GM15510 (cell line): Measurements from ENCODE around the gene MRPL22.

Experiments
- POLR2A ChIP-seq: IDR thresholded peaks from 3 replicates; pipeline ENCODE4 v1.6.1; 2011; ENCODE audit warnings: borderline replicate concordance; ENCODE audit not compliant: insufficient read length; ENCODE audit errors: extremely low read depth

MRPL22 gene

GRCh38 chr5:154937186-154937717 lies 3.6 kb upstream of the MRPL22 start:
- no peak for TF ChIP-seq POLR2A

GRCh38 chr5:154937718-154938466 lies 3.0 kb upstream of the MRPL22 start, which contains the start of gene GEMIN5:
Gene GEMIN5, minus strand, starts transcription at chr5:154938211. Its CDS starts 78 bp downstream, at chr5:154938133.
- peak; percentile 78 for TF ChIP-seq POLR2A

DNA sequence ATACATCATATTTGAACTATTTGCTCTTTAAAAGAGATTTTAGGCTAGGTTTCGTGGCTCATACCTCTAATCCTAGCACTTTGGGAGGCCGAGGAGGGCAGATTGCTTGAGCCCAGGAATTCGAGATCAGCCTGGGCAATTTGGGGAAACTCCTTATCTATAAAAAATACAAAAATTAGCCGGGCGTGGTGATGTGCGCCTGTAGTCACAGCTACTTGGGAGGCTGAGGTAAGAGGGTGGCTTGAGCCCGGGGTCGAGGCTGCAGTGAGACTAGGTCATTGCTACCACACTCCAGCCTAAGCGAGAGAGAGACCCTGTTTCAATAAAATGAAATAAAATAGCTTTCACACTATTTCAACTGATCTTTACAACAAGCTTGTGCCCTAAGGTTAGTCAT lies 500 bp upstream of the MRPL22 start:
- no peak for TF ChIP-seq POLR2A

DNA sequence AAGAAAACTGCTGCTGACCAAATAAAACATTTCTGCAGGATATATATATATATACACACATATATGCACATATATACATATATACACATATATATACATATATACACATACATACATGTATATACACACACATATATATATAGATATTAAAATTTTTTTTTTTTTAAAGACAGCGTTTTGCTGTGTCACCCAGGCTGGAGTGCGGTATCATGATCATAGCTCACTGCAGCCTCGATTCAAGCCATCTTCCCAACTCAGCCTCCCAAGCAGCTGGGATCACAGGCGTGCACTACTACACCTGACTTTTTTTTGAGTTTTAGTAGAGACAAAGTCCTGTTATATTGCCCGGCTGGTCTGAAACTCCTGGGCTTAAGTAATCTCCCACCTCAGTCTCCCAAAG lies 2.7 kb downstream of the MRPL22 start:
- TF ChIP-seq POLR2A: no peak

DNA sequence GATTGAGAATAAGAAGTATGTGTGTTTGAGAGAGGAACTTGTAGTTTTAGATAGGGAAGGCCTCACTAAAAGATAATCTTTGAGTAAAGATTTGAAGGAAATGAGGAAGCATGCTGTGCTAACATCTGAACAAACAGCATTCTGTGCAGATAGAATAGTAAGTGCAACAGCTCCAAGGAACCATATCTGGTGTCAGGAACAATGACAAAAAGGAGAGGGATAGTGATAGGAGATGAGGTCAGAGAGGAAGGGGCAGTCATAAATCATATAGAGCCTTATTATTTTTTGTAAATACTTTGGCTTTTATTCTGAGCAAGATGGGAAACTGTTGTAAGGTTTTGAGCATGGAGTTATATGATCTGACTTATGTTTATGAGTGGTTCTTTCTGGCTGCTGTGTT lies 3.8 kb downstream of the MRPL22 start:
- no peak for TF ChIP-seq POLR2A

DNA sequence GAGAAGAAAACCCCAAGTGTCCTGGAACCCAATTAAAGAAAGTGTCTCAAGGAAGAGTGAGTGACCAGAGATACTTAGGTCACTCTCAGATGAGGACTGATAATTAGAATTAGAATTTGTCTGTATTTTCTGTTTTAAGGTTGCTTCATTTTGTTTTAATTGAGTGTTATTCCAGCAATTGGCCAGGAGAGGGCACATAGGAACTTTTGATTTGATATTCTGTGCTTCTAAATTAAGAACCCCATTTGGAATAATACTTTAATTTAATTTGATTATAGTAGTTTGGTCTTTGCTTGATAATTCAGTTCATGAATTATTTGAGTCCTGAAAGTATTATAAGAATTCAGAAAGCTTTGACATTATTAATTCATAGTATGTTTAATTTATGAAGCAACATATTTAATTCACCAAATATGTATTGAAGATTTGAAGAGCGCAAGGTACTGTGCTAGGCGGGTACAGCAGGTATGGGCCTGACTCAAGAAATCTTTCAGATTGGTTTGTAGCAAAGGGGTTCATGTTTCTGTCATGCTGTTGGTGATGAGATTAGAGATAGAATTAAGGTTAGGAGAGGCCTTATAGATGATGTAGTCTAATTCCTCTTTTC lies 4.9 kb downstream of the MRPL22 start:
- no peak for TF ChIP-seq POLR2A

GRCh38 chr5:154947778-154948177 lies 6.9 kb downstream of the MRPL22 start:
- TF ChIP-seq POLR2A: no peak

DNA sequence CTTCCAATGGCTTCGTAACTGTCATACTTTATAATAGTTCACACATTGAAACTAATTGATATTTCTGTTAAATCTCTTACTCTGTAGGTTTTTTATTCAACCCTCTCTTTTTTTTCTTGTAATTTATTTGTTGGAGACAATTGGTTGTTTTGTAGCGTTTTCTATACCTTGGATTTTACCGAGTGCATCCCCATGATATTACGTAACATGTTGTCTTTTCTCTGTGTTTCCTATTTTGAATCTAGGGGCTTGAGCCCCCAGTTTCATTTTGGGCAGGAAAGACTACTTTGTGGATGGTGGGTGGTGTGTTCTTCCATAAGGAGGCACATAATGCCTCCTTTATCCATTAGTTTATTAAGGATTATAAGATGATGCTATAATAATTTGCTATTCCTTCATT lies 7.4 kb downstream of the MRPL22 start:
- no peak for TF ChIP-seq POLR2A

DNA sequence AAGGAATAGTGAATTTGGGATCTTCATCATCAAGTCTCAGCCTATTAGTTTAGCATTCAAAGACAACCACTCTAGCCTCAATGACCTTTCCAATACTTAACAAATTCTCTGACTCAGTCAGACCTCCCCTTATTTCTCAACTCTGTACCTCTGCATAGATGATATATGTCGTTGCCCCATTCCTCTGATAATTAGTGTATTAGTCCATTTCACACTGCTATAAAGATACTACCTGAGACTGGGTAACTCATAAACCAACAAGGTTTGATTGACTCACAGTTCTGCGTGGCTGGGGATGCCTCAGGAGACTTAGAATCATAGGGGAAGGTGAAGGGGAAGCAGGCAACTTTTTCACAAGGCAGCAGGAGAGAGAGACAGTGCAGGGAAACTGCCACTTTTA lies 8.9 kb downstream of the MRPL22 start:
- TF ChIP-seq POLR2A: no peak

- no peak for TF ChIP-seq POLR2A
Observed at GRCh38 chr5:154956712-154957111, 15.8 kb downstream of the MRPL22 start.

DNA sequence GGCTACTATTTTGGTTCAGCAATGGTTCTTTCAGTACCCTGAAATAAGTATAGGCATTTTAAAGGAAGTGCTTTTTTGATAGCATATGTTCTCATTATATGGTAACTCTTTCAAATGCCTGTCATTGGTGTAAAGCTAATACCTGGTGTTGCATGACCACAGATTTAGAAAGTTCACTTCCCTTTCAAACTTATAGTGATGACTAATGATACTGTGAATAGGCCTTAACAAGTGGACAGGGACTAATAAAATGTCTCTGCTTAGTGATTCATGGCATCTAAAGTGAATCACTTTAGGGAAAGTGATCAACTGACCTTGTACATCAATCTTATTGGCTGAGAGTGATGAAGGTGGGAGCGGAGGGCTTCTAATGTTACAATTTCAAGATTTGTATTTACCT lies 21.6 kb downstream of the MRPL22 start:
- TF ChIP-seq POLR2A: no peak

DNA sequence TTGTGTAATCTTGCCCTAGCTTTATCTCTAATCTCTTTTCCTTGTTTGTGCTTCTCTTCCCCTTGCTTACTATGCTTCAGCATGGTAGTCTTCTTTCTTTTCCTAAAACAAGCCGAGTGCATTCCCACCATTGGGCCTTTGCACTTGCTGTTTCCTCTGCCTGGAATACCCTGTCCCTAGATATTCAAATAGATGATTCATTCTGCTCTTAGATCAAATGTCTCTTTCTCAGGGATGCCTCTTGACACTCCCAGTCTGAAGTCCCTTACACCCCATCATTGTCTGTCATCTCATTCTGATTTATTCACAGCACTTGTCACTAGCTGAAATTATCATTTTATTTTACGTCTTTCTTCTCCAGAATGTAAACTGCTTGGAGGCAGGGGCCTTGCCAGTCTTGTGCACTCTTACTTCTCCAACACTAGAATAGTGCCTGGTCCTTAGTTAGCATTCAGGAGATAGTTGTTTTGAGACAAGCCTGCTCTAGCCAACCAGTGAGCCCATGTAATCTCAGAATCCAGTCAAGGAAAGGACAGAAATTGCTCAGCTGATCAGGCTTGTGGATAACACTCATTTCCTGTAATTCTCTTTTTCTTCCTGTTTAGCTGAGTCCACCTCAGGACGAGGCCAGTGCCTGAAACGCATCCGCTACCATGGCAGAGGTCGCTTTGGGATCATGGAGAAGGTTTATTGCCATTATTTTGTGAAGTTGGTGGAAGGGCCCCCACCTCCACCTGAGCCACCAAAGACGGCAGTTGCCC lies 25.4 kb downstream of the MRPL22 start:
- no peak for TF ChIP-seq POLR2A

- TF ChIP-seq POLR2A: no peak
Observed at GRCh38 chr5:154966874-154967273, 26.0 kb downstream of the MRPL22 start.

- no peak for TF ChIP-seq POLR2A
Observed at GRCh38 chr5:154967421-154968024, 26.6 kb downstream of the MRPL22 start.

DNA sequence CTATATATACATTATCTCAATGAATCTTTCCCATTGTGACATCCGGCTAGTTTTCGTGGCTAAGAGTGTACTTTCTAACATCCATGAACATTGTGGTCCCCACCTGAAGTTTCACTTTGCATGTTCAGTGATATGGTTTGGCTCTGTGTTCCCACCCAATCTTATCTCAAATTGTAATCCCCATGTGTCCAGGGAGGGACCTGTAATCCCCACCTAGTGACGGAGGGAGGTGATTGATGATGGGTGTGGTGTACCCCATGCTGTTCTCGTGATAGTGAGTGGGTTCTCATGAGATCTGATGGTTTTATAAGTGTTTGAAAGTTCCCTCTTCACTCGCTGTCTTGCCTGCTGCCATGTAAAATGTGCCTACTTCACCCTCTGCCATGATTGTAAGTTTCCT lies 28.1 kb downstream of the MRPL22 start:
- no peak for TF ChIP-seq POLR2A

GRCh38 chr5:154970759-154971158 lies 29.9 kb downstream of the MRPL22 start:
- no peak for TF ChIP-seq POLR2A

- no peak for TF ChIP-seq POLR2A
Observed at GRCh38 chr5:154971501-154971900, 30.6 kb downstream of the MRPL22 start.
